Measurements from ENCODE around the gene BACH2. TPM values are rescaled to one million over a fixed set of nuclear protein-coding genes. Genes with fewer than 3 reads are reported as not detected.

BACH2 gene
- total and polyA plus RNA-seq, 10 of the 15 experiments (the other 5 are each of a cell fraction or from before 2014, with no cell fraction given), result 0.03 to 0.28 (median 0.04) TPM; not detected in 3

- ChIA-PET RAD21 (ENCODE audit: unreplicated experiment) (no interaction called here), SMC1A (ENCODE audit: uncharacterized antibody, unreplicated experiment) (interaction anchor here (1.0 to 1.9 kb wide), 4 partner anchors 10 to 358 kb away, joined by 3 to 4 read pairs (median 4); no protein-coding TSS in a partner anchor), CTCF (interaction anchor here (1.1 kb wide), 1 partner anchor 11 kb away, joined by 3 read pairs; no protein-coding TSS in a partner anchor), POLR2A (interaction anchor here (0.6 kb wide), 1 partner anchor 342 kb away, joined by 5 read pairs; no protein-coding TSS in a partner anchor)
- Histone ChIP-seq H3K79me2 (ENCODE audit: control insufficient read depth, insufficient read depth, low read length) (no peaks in the 10 kb centered on the region), H3K9ac (ENCODE audit: control insufficient read depth, insufficient read depth, low read length) (no peak overlapping the region), H3K27me3 (replicated peaks in 1 of 2; ENCODE audit: control insufficient read depth in 2 of 2, insufficient read depth in 2 of 2, low read length in 1 of 2) (no peaks in the 10 kb centered on the region), H3K4me2 (ENCODE audit: control insufficient read depth, insufficient read depth) (no peak overlapping the region), H3K9me3 (replicated peaks; ENCODE audit: control insufficient read depth, insufficient read depth, low read length) (no peaks in the 10 kb centered on the region), H3K4me3 (no peak overlapping the region), H3K4me1 (ENCODE audit: control insufficient read depth, insufficient read depth, low read length) (no peaks in the 10 kb centered on the region; the same call in 1 of the 2 replicates), H4K20me1 (ENCODE audit: control insufficient read depth, insufficient read depth) (no peaks in the 10 kb centered on the region), H3K27ac (ENCODE audit: control insufficient read depth, insufficient read depth) (no peak overlapping the region), H2AFZ (ENCODE audit: control insufficient read depth, low read depth, low read length) (no peak overlapping the region), H3K36me3 (ENCODE audit: control insufficient read depth in 2 of 2, insufficient read depth in 2 of 2, low read length in 1 of 2) (no peaks in the 10 kb centered on the region)
- WGBS (ENCODE audit: insufficient coverage, insufficient replicate concordance, low lambda C conversion rate, missing lambda C conversion rate), result 33% methylated on average over 3 of the region's 3 CpGs
- no peak for ATAC-seq
- FAIRE-seq, result no peak
- intact Hi-C loops (cut with micrococcal nuclease; ENCODE audit: unreplicated experiment), result no loop called here
- in situ Hi-C loops (cut with MboI), result no loop called here
- BruUV-seq (replicated peaks), result no TSS peak
- DNase-seq (ENCODE audit: low read depth, low spot score), result no peak
- TF ChIP-seq SREBF1 (IDR thresholded peaks at IDR 0.05; ENCODE audit: low read length) (no peak), KLF5 (IDR thresholded peaks at IDR 0.05; ENCODE audit: partially characterized antibody) (no peak), ZNF622 (IDR thresholded peaks at IDR 0.05) (no peak), MYB (IDR thresholded peaks at IDR 0.05; ENCODE audit: borderline replicate concordance, low read depth, low read length) (no peak), NFYA (IDR thresholded peaks at IDR 0.05; ENCODE audit: borderline replicate concordance, low read depth, low read length) (no peak), HDAC2 (IDR thresholded peaks at IDR 0.05) (no peak), ZBTB40 (IDR thresholded peaks at IDR 0.05; ENCODE audit: borderline replicate concordance) (no peak), BMI1 (IDR thresholded peaks at IDR 0.05; ENCODE audit: borderline replicate concordance) (no peak), TBL1XR1 (IDR thresholded peaks at IDR 0.05; ENCODE audit: low read depth, low read length) (no peak), NR2F1 (conservative IDR thresholded peaks at IDR 0.05) (no peak), CREM (IDR thresholded peaks at IDR 0.05; ENCODE audit: low read depth) (no peak), HDAC6 (IDR thresholded peaks at IDR 0.05; ENCODE audit: unreplicated experiment) (no peak), ETV6 (conservative IDR thresholded peaks at IDR 0.05 in 1 of 2, IDR thresholded peaks at IDR 0.05 in 1 of 2; ENCODE audit: borderline replicate concordance in 1 of 2, low read depth in 1 of 2) (no peak), CBFB (IDR thresholded peaks at IDR 0.05; ENCODE audit: low read depth) (no peak)
- TF ChIP-seq, protein P1, sequence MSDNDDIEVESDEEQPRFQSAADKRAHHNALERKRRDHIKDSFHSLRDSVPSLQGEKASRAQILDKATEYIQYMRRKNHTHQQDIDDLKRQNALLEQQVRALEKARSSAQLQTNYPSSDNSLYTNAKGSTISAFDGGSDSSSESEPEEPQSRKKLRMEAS (IDR thresholded peaks at IDR 0.05; ENCODE audit: low read depth, low read length), result no peak
- TF ChIP-seq, protein P2, sequence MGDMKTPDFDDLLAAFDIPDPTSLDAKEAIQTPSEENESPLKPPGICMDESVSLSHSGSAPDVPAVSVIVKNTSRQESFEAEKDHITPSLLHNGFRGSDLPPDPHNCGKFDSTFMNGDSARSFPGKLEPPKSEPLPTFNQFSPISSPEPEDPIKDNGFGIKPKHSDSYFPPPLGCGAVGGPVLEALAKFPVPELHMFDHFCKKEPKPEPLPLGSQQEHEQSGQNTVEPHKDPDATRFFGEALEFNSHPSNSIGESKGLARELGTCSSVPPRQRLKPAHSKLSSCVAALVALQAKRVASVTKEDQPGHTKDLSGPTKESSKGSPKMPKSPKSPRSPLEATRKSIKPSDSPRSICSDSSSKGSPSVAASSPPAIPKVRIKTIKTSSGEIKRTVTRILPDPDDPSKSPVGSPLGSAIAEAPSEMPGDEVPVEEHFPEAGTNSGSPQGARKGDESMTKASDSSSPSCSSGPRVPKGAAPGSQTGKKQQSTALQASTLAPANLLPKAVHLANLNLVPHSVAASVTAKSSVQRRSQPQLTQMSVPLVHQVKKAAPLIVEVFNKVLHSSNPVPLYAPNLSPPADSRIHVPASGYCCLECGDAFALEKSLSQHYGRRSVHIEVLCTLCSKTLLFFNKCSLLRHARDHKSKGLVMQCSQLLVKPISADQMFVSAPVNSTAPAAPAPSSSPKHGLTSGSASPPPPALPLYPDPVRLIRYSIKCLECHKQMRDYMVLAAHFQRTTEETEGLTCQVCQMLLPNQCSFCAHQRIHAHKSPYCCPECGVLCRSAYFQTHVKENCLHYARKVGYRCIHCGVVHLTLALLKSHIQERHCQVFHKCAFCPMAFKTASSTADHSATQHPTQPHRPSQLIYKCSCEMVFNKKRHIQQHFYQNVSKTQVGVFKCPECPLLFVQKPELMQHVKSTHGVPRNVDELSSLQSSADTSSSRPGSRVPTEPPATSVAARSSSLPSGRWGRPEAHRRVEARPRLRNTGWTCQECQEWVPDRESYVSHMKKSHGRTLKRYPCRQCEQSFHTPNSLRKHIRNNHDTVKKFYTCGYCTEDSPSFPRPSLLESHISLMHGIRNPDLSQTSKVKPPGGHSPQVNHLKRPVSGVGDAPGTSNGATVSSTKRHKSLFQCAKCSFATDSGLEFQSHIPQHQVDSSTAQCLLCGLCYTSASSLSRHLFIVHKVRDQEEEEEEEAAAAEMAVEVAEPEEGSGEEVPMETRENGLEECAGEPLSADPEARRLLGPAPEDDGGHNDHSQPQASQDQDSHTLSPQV (IDR thresholded peaks at IDR 0.05), result no peak
Observed at GRCh38 chr6:90119618-90120017, 177.0 kb downstream of the BACH2 start.
